SJCRH30 (cell line): ENCODE results near the gene WDPCP. TPM values are rescaled to one million over a fixed set of nuclear protein-coding genes. Genes with fewer than 3 reads are reported as not detected.
"Not testable (repeated sequence)": the region's sequence is repeated elsewhere in the genome, so short reads cannot be mapped to it uniquely, and the experiment has no call there.

Experiments used
- DNase-seq, 2 experiments: peaks; one replicate each; pipeline ENCODE4 v3.0.0-alpha.2; 2015 to 2020
- H3K27ac ChIP-seq: fragments of 250-450 bp; sonication (Bioruptor Pico); 2 replicates; pipeline ENCODE4 v1.5.1; 2020; ENCODE audit warnings: mild to moderate bottlenecking, moderate library complexity
- H3K27me3 ChIP-seq: fragments of 250-450 bp; sonication (Bioruptor Pico); 2 replicates; pipeline ENCODE4 v1.5.1; 2020; ENCODE audit warnings: mild to moderate bottlenecking, moderate library complexity
- H3K36me3 ChIP-seq: fragments of 250-450 bp; sonication (Bioruptor Pico); 2 replicates; pipeline ENCODE4 v1.5.1; 2020; ENCODE audit warnings: mild to moderate bottlenecking, moderate library complexity
- H3K4me1 ChIP-seq: fragments of 250-450 bp; sonication (Bioruptor Pico); 2 replicates; pipeline ENCODE4 v1.5.1; 2020; ENCODE audit warnings: mild to moderate bottlenecking, moderate library complexity
- H3K4me3 ChIP-seq: fragments of 250-450 bp; sonication (Bioruptor Pico); 2 replicates; pipeline ENCODE4 v1.5.1; 2020; ENCODE audit warnings: mild to moderate bottlenecking, moderate library complexity
- H3K9me3 ChIP-seq: fragments of 250-450 bp; sonication (Bioruptor Pico); replicated peaks from 2 replicates; pipeline ENCODE4 v1.5.1; 2020; ENCODE audit warnings: mild to moderate bottlenecking, moderate library complexity
- total RNA-seq: library from RNA; depleted of rRNA; stranded (reverse); fragments of >200 nt; shearing (Covaris generic); gene quantifications from 2 replicates; pipeline ENCODE4 v1.2.3, GENCODE V29; 2014

The WDPCP gene
- total RNA-seq, 1 experiment from 2014 or later = 14.7 TPM

- Histone ChIP-seq H3K4me1 (peaks cover 40% of the 10 kb centered on the region), H3K36me3 (peaks cover 35% of the 10 kb centered on the region), H3K27ac (peak overlapping the region; percentile 20; the same call in 1 of the 2 replicates)
- H3K27me3 ChIP-seq, H3K9me3 ChIP-seq, H3K4me3 ChIP-seq: not testable (repeated sequence)
- DNase-seq = peak; percentile 58 to 59
Observed at GRCh38 chr2:63608865-63609264, 20.6 kb upstream of the WDPCP start.

- DNase-seq = peak; percentile 79 to 97
- Histone ChIP-seq H3K27ac (peak overlapping the region; percentile 86), H3K4me3 (no peak overlapping the region), H3K4me1 (peaks cover 37% of the 10 kb centered on the region), H3K9me3 (no peaks in the 10 kb centered on the region), H3K27me3 (no peaks in the 10 kb centered on the region), H3K36me3 (peaks cover 73% of the 10 kb centered on the region)
Observed at GRCh38 chr2:63604666-63605065, 16.4 kb upstream of the WDPCP start.

GRCh38 chr2:63600881-63601460 lies 12.7 kb upstream of the WDPCP start:
- H3K9me3 ChIP-seq = no peaks in the 10 kb centered on the region
- no peak overlapping the region for H3K4me3 ChIP-seq
- no peak overlapping the region for H3K27ac ChIP-seq
- H3K4me1 ChIP-seq = peaks cover 24% of the 10 kb centered on the region
- no peaks in the 10 kb centered on the region for H3K27me3 ChIP-seq
- DNase-seq = no peak
- H3K36me3 ChIP-seq = peaks cover 84% of the 10 kb centered on the region

- no peak for DNase-seq
Observed at GRCh38 chr2:63598981-63599380, 10.7 kb upstream of the WDPCP start.

GRCh38 chr2:63596401-63596883 lies 8.2 kb upstream of the WDPCP start:
- no peak for DNase-seq
- peaks cover 85% of the 10 kb centered on the region for H3K36me3 ChIP-seq
- H3K4me1 ChIP-seq = no peaks in the 10 kb centered on the region; the same call in 1 of the 2 replicates
- H3K9me3 ChIP-seq = no peaks in the 10 kb centered on the region
- H3K27ac ChIP-seq = no peak overlapping the region
- no peaks in the 10 kb centered on the region for H3K27me3 ChIP-seq
- no peak overlapping the region for H3K4me3 ChIP-seq

More at GRCh38 chr2:63598981-63599380, 10.7 kb upstream of the WDPCP start:
- H3K36me3 ChIP-seq = peaks cover 92% of the 10 kb centered on the region
- peaks cover 4% of the 10 kb centered on the region for H3K4me1 ChIP-seq
- no peaks in the 10 kb centered on the region for H3K27me3 ChIP-seq
- no peaks in the 10 kb centered on the region for H3K9me3 ChIP-seq
- no peak overlapping the region for H3K4me3 ChIP-seq
- no peak overlapping the region for H3K27ac ChIP-seq

GRCh38 chr2:63594660-63595059 lies 6.4 kb upstream of the WDPCP start:
- Histone ChIP-seq H3K27me3 (no peaks in the 10 kb centered on the region), H3K4me3 (no peak overlapping the region), H3K9me3 (no peaks in the 10 kb centered on the region), H3K4me1 (peaks cover 6% of the 10 kb centered on the region), H3K36me3 (peaks cover 67% of the 10 kb centered on the region), H3K27ac (no peak overlapping the region)
- DNase-seq = no peak

GRCh38 chr2:63591566-63592175 lies 3.4 kb upstream of the WDPCP start:
- Histone ChIP-seq H3K4me3 (no peak overlapping the region), H3K36me3 (peaks cover 39% of the 10 kb centered on the region), H3K4me1 (peaks cover 6% of the 10 kb centered on the region), H3K27ac (no peak overlapping the region), H3K27me3 (no peaks in the 10 kb centered on the region), H3K9me3 (no peaks in the 10 kb centered on the region)
- DNase-seq = no peak

- Histone ChIP-seq H3K9me3 (no peaks in the 10 kb centered on the region), H3K27me3 (no peaks in the 10 kb centered on the region), H3K4me1 (peaks cover 6% of the 10 kb centered on the region), H3K4me3 (no peak overlapping the region), H3K27ac (no peak overlapping the region), H3K36me3 (peaks cover 31% of the 10 kb centered on the region)
- DNase-seq = peak in 1 of 2 experiments; percentile 29
Observed at GRCh38 chr2:63590626-63591408, 2.5 kb upstream of the WDPCP start.

GRCh38 chr2:63589148-63589958 lies 1.1 kb upstream of the WDPCP start:
- Histone ChIP-seq H3K27me3 (no peaks in the 10 kb centered on the region), H3K4me1 (peaks cover 6% of the 10 kb centered on the region), H3K27ac (peak overlapping the region; percentile 79), H3K9me3 (no peaks in the 10 kb centered on the region), H3K4me3 (peak overlapping the region; percentile 87), H3K36me3 (peaks cover 18% of the 10 kb centered on the region)
- DNase-seq = peak; percentile 21 to 40

GRCh38 chr2:63587814-63588384 lies 378 bp downstream of the WDPCP start:
- DNase-seq = peak in 1 of 2 experiments; percentile 39
- Histone ChIP-seq H3K27ac (peak overlapping the region; percentile 79), H3K9me3 (no peaks in the 10 kb centered on the region)

GRCh38 chr2:63582873-63583272 lies 5.4 kb downstream of the WDPCP start:
- H3K27ac ChIP-seq = no peak overlapping the region
- no peak overlapping the region for H3K4me3 ChIP-seq
- H3K9me3 ChIP-seq = no peaks in the 10 kb centered on the region
- DNase-seq = no peak
- H3K4me1 ChIP-seq = no peaks in the 10 kb centered on the region
- H3K27me3 ChIP-seq = no peaks in the 10 kb centered on the region
- H3K36me3 ChIP-seq = 0 out of 2 replicates have a peak, but pooled peaks cover 2% of the 10 kb centered on the region

More at GRCh38 chr2:63587814-63588384, 378 bp downstream of the WDPCP start:
- no peaks in the 10 kb centered on the region for H3K27me3 ChIP-seq
- H3K4me1 ChIP-seq = peaks cover 6% of the 10 kb centered on the region
- H3K36me3 ChIP-seq = peaks cover 8% of the 10 kb centered on the region
- peak overlapping the region; percentile 87 for H3K4me3 ChIP-seq

GRCh38 chr2:63581298-63581961 lies 6.8 kb downstream of the WDPCP start:
- H3K4me3 ChIP-seq = no peak overlapping the region
- DNase-seq = no peak
- no peaks in the 10 kb centered on the region for H3K9me3 ChIP-seq
- H3K36me3 ChIP-seq = 0 out of 2 replicates have a peak, but pooled peaks cover 2% of the 10 kb centered on the region
- H3K27me3 ChIP-seq = no peaks in the 10 kb centered on the region
- H3K4me1 ChIP-seq = no peaks in the 10 kb centered on the region
- no peak overlapping the region for H3K27ac ChIP-seq

GRCh38 chr2:63580651-63581297 lies 7.5 kb downstream of the WDPCP start:
- H3K36me3 ChIP-seq = 0 out of 2 replicates have a peak, but pooled peaks cover 2% of the 10 kb centered on the region
- no peak for DNase-seq
- no peak overlapping the region for H3K4me3 ChIP-seq
- H3K9me3 ChIP-seq = no peaks in the 10 kb centered on the region
- no peaks in the 10 kb centered on the region for H3K4me1 ChIP-seq
- H3K27me3 ChIP-seq = no peaks in the 10 kb centered on the region
- H3K27ac ChIP-seq = no peak overlapping the region
